GM19025 (cell line): ENCODE results near the gene INPP5B.
A peak's percentile ranks its signal among the peaks of the same experiment; 100 is the strongest.
"Not testable (repeated sequence)": the region's sequence is repeated elsewhere in the genome, so short reads cannot be mapped to it uniquely, and the experiment has no call there.

Source experiments
- ATAC-seq: cut with Tn5 transposase; IDR thresholded peaks from one replicate; pipeline ENCODE4 v1.9.1; 2021; ENCODE audit warnings: mild to moderate bottlenecking, low read depth, moderate library complexity; ENCODE audit not compliant: unreplicated experiment

INPP5B gene

DNA sequence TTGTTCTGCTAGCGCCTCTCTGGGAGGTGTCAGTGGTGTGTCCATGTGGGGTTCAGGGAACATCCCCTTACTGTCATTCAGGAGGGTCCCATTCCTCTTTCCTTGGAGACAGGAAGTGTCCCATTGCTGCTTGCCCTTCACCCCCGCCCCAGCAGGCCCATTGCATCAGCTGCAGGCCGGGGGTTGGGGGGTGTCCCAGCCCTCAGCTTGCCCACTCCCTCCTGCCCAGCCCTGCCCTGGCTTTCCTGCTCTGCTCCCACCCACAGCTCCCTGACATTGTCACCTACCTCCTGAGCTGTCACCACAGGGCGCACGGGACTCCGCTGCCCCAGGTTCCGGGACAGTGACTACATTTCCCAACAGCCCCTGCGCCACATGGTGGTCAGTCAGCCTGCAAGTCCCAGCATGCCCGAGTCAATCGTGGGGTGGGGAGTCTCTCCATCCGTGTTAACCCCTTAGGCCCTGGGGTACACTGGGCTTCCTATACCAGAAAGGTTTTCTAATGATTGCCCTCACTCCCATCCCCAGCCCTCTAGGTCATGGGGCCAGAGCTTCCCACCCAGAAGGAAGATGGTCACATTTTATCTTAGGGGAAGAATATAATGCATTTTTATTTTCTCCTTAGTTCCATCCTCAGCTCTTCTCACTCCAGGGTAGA, at the start of gene INPP5B:
Gene INPP5B (minus strand): TSS at position 351 of the 658 bp plus-strand sequence. CDS start 745 bp downstream, outside the sequence.
- ATAC-seq: peak; percentile 63

- no peak for ATAC-seq
Observed at GRCh38 chr1:37995751-37996345, 49.0 kb upstream of the INPP5B start.

- no peak for ATAC-seq
Observed at GRCh38 chr1:37994886-37995566, 48.2 kb upstream of the INPP5B start.

- peak; percentile 20 for ATAC-seq
Observed at GRCh38 chr1:37989361-37989930, 42.6 kb upstream of the INPP5B start.

- no peak for ATAC-seq
Observed at GRCh38 chr1:37987679-37988078, 40.8 kb upstream of the INPP5B start.

DNA sequence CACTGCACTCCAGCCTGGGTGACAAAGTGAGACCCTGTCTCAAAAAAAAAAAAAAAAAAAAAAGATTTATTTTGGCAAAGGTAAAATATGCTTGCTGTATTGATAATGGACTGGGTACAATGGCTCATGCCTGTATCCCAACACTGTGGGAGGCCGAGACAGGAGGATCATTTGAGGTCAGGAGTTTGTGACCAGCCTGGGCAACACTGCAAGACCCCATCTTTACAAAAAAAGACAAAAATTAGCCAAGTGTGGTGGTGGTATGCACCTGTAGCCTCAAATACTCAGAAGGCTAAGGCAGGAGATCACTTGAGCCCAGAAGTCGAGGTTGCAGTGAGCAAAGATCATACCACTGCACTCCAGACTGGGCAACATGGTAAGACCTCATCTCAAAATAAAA, 36.7 kb upstream of the INPP5B start:
- ATAC-seq: no peak

GRCh38 chr1:37978541-37978940, 31.7 kb upstream of the INPP5B start:
- ATAC-seq: no peak

DNA sequence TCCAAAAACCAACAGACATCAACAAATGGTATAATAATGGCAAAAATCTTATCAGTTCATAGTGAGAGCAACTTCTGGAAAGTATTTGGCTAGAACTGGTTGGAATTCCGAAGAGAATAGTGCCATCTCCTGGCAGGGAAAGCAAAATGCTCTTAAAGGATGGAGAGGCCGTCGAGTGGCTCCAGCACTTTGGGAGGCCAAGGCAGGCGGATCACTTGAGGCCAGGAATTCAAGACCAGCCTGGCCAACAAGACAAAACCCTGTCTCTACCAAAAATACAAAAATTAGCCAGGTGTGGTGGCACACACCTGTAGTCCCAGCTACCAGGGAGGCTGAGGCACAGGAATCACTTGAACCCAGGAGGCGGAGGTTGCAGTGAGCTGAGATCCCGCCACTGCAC, 28.2 kb upstream of the INPP5B start:
- ATAC-seq: not testable (repeated sequence)

GRCh38 chr1:37974567-37974966, 27.7 kb upstream of the INPP5B start:
- ATAC-seq: no peak

- ATAC-seq: not testable (repeated sequence)
Observed at GRCh38 chr1:37973684-37974083, 26.8 kb upstream of the INPP5B start.

GRCh38 chr1:37965301-37965700, 18.4 kb upstream of the INPP5B start:
- no peak for ATAC-seq

- not testable (repeated sequence) for ATAC-seq
Observed at GRCh38 chr1:37964106-37964505, 17.3 kb upstream of the INPP5B start.

DNA sequence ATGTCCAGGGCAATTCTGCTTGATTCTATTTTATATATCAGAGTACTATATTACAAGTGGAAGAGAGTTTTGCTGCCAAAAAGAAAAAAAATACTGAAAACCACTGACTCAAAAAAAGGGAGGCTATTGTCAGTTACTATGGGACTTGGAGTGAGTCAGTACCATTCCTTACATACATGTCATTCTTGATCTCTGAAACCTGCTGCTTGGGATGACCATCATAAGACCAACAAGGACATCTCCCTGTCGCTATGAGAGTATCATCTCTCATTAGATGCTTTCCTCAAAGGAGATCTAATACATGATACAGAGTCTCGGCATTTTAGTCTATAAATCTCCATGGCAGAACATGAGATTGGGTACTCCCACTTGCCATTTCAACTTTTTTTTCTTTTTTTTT, 11.8 kb upstream of the INPP5B start:
- ATAC-seq: no peak

DNA sequence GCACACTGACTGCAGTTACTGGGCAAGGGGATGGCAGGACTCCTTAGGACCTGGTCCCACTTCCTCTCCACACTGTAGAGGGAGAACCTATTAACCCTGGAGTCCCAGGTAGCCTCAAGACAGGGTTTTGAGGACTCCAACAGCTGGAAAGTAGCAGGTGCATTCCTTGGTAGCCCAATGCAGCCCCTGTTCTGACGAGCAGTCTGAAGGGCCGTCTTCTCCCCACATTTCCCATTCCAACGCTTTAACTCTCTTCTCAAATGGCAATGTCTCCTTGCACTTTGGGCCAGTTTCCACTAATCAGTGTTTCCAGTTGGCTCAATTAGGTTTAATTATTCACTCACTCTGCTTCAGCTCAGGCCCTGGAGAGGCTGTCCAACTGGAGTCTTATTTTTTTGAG, 8.8 kb upstream of the INPP5B start:
- no peak for ATAC-seq

GRCh38 chr1:37954316-37954971, 7.6 kb upstream of the INPP5B start:
- no peak for ATAC-seq

- no peak for ATAC-seq
Observed at GRCh38 chr1:37952738-37953137, 5.9 kb upstream of the INPP5B start.

DNA sequence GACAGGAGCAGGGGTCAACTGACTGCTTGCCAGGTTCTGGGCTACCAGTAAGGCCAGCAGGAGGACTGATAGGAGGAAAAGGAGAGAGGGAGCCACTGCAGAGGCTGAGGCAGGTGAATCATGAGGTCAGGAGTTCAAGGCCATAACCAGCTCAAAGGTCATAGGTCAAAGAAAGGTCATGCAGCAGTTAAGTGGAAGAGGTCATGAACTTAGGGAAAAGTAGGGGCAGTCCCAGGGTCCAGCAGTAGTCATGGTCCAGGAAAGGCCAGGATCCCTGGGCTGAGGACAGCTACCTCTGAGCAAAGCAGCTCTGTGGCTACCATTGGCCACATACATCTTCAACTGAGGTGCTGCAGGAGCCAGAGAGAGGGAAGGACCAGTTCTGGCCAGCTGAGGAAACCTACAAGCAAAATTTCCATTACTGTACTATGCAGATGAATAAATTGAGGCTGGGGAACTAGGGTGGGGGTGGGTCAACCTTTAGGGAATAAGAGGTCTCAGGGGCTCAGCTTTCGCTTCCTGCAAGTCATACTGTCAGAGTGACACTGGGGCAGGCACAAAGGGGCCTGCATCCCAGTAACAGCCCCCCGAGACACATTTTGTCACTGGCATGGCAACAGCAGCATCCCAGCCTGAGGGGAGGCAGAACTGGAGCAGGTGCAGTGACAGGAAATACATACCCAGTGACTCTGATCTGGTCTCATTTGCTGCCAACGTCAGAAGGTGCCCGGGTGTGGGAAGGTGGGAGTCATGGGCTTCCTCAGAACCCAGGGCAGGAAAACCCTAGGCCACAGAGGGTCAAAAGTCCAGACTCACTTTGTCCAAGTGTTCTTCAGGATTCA, 5.2 kb upstream of the INPP5B start:
- ATAC-seq: no peak

GRCh38 chr1:37951041-37951782, 4.4 kb upstream of the INPP5B start:
- ATAC-seq: no peak

- ATAC-seq: no peak
Observed at GRCh38 chr1:37949524-37950152, 2.8 kb upstream of the INPP5B start.
